HG03025 (cell line): ENCODE measurements around the gene WNT7B.

Experiments used
- ATAC-seq: cut with Tn5 transposase; IDR thresholded peaks from one replicate; pipeline ENCODE4 v1.9.1; 2021; ENCODE audit warnings: mild to moderate bottlenecking, moderate library complexity; ENCODE audit not compliant: unreplicated experiment, low FRiP score

Gene WNT7B

GRCh38 chr22:45933506-45934167, 43.3 kb downstream of the WNT7B start:
- no peak for ATAC-seq

GRCh38 chr22:45932071-45932470, 44.9 kb downstream of the WNT7B start:
- no peak for ATAC-seq

- ATAC-seq = no peak
Measured at GRCh38 chr22:45931042-45931441, 45.9 kb downstream of the WNT7B start.

- ATAC-seq = no peak
Measured at GRCh38 chr22:45930324-45930723, 46.6 kb downstream of the WNT7B start.

GRCh38 chr22:45929649-45930048, 47.3 kb downstream of the WNT7B start:
- ATAC-seq = no peak

DNA sequence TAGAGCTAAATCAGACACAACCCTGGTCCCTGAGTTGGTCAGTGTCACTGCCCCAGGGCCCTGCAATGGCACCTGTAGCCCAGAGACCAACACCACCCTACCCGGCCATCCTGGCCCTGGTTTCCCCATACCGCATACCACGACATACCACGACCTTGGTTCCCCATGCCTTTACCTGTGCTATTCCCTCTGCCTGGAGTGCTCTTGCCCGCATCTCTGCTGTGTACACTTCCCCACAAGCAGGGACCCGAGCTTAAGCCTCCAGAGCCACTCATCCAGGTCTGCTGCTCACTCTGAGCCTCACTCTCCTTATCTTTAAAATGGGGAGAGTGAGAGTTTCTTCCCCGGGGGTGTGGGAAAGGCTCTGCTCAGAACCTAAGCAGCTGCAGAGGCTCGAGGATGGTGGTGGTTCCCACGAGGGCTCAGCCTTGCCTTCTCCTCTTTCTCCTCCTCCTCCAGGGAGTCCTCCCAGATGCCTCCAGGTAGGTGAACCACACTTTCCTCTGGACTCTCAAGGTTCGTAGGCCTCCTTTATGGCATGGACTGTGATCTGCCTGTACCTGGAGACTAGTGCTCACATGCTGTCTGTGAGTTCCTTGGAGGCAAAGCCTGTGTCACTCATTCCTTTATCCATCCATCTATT, 48.1 kb downstream of the WNT7B start:
- ATAC-seq = no peak

DNA sequence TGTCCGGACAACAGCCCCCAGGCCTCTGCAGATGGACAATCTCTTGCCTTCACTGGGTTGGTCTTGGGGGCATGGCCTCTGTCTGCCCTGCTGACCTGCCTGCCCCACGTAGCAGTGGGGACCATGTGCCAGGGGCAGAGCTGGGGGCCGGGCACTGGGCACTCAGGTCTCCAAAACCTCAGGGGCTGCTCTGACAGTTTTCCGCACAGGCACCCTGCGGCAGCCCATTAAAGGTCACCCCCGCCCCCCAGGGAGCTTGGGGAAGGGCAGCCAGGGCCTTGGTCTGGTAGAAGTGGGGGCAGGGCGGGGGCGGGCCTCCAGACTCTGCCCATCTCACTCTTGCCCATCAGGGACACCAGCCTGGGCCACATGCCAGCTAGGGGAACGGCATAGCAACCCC, 49.9 kb downstream of the WNT7B start:
- no peak for ATAC-seq

DNA sequence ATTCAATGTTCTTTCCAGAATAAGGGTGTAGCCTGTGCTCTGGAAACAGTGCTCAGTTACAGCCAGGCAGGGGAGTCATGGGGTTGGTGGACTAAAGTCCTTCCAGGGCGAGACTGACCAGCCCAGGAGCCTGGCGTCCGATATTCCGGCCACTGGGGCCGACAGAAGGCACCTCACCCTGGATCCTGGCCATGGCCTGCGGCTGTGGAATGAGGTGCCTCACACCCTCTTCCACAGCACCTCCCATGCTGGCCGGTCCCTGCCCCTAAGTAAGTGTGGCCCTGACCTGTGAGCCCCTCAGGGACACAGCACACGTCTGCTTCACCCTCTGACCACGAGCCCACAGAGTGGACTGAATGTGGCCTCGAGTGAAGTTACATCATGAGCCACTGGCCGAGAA, 50.5 kb downstream of the WNT7B start:
- no peak for ATAC-seq

GRCh38 chr22:45925811-45926351, 51.1 kb downstream of the WNT7B start:
- no peak for ATAC-seq

DNA sequence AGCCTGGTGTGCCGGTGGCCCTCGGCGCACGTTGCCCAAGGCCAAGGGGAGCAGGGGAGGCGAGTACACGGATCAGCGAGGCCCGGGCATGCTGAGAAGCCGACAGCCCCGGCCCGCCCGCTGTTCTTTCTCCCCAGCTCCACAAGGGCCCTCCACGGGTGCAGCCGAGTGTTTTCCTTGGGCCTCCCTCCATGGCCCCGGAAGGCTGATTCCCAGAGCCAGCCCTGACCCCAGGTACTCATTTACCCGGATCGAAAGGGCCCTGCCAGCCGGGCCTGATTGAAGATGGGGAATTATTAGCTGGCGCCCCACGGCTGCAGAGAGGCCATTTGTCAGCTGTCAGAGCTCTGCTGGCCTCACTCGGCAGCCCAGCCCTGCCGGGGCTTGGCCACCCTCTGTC, 53.1 kb downstream of the WNT7B start:
- ATAC-seq = no peak

DNA sequence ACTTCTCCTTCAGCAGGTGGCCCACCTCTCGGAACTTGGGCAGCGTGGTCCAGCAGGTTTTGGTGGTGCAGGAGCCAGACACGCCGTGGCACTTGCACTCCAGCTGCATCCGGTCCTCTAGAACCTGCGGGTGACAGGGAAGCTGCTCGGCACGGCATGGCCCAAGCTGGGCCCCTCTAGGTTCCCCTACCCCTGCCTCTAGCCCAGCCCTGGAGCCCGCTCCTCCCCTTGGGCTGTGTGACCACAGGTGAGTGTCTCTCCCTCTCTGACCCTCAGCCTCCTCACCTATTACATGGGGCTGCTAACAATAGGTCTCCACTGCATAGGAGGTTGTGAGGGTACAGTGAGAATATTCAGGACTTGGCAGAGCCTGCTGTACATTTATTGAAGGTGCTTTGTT, 53.8 kb downstream of the WNT7B start:
- ATAC-seq = no peak

- ATAC-seq = no peak
Measured at GRCh38 chr22:45922661-45923060, 54.3 kb downstream of the WNT7B start.

GRCh38 chr22:45922256-45922655, 54.7 kb downstream of the WNT7B start:
- no peak for ATAC-seq

GRCh38 chr22:45919504-45920286, 57.3 kb downstream of the WNT7B start:
- no peak for ATAC-seq

- ATAC-seq = no peak
Measured at GRCh38 chr22:45918459-45919370, 58.2 kb downstream of the WNT7B start.

DNA sequence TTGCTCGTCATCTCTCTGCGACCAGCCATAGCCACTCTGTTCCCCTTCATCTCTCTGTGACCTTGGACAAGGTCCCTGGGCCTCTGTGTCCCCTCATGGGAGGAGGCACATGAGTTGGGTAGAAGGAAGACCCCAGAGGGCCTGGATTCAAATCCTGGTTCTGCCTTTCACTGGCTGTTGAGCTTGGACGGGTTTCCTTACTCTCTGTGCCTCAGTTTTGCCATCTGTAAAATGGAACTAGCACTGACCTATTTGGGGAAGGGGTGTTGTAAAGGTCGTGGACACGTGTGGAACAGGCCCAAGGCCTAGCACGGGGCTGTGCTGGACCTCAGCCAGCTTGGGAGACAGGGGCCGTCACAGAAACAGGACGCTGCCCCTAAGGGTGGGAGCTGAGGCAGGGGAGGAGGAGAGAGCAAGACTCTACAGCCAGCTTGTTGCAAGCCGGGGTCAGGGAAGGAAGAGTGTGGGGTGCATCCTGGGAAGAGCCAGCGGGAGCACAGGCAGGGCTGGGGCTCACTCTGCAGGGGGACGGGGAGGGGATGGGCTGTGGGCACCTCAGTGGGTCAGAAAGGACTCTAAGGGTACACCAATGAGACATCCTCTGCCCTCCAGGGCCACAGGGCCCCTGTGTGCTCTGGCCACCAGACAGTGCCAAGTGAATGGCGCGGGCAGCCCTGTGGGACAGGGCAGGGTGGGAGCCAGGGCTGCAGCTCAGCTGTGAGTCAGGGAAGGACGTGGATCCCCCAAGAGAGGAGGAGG, 59.1 kb downstream of the WNT7B start:
- ATAC-seq = no peak

GRCh38 chr22:45917146-45917545, 59.8 kb downstream of the WNT7B start:
- no peak for ATAC-seq

DNA sequence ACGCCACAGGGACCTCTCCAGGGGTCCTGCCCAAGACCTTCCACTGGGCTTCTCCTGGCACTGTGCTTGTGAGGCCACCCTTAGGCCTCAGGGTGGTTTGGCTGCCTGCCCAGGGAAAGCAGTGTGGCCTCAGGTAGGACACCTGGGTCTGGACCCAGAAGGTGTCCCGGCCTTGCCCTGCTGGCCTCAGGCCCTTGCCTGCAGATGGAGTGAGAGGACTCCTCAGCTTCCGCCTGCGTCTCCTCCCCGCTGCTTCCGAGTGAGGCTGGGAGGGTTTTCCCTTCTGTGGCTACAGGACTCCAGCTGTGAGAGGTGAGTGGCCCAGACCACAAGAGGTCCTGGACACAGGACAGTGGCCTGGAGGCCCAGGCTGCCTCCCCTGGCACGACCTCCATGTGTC, 60.4 kb downstream of the WNT7B start:
- no peak for ATAC-seq

- no peak for ATAC-seq
Measured at GRCh38 chr22:45915841-45916240, 61.1 kb downstream of the WNT7B start.

GRCh38 chr22:45915151-45915550, 61.8 kb downstream of the WNT7B start:
- ATAC-seq = no peak
